NCI-H146 (cell line): ENCODE measurements around the gene DUS1L.
A peak's percentile ranks its signal among the peaks of the same experiment; 100 is the strongest.
"Not testable (repeated sequence)": the region's sequence is repeated elsewhere in the genome, so short reads cannot be mapped to it uniquely, and the experiment has no call there.

ENCODE experiments used
- DNase-seq: peaks from one replicate; lab custom pipeline; 2025; lab: John Stamatoyannopoulos, UW

Gene DUS1L

DNA sequence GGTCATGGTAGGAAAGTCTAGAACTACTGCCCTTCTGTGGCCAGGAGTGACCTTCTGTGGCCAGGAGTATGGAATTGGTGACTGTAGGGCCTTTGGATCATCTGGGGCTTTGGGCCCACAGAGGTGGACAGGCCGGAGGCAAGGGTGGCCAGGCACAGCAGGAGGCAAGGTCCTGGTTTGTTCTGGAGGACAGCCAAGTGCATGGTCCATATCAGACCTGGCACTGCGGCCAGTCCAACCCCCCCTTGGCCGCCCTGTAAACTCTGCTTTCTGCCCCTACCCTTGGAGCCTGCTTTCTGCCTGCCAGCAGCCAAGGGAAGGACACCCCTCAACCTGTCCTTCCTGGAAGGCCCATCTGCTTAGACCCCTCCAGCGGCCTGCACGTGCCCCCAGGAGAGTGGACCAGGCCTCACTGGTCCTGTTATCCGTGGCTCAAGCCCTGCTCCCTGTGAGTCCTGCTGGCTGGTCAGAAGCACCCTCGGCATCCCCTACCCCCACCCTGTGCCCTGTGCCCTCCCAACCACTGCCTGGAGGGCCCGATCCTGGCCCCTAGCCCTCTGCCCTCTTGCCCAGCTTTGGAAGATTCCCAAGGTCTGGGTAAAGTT is 25.8 kb downstream of the DUS1L start:
- DNase-seq, result no peak

DNA sequence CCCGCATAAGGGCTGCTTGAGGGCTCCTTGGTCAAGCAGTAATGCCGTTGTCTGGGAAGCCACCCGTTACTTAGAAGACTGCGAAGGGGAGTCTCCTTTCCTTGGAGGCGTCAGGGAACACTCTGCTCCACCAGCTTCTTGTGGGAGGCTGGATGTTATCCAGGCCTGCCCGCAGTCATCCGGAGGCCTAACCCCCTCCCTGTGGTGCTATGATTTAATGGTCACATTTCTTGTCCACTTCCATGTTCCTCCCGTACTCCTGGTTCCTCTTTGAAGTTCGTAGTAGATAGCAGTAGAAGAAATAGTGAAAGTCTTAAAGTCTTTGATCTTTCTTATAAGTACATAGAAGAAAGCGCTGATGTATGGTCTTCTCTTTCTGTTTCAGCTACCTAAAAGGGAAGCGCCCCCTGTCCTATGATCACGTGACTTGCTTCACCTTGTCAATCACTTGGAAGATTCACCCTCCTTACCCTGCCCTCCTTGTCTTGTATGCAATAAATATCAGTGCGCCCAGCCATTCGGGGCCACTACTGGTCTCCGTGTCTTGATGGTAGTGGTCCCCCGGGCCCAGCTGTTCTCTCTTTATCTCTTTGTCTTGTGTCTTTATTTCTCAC is 26.7 kb downstream of the DUS1L start:
- DNase-seq, result not testable (repeated sequence)

DNA sequence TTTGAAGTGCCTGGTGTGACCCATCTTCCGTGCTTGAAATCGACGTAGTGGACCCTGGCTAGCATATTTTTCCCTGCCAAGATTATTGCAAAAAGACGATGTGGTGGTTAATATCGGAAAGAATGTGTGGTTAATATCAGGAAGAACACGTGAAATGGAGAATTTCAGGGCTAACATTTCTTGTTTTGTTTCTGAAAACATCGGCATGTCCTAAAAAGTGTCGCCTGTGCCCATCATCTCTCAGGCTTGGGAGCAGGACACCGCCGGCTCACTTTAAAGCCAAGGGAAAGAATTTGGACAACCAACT is 27.8 kb downstream of the DUS1L start:
- no peak for DNase-seq

DNA sequence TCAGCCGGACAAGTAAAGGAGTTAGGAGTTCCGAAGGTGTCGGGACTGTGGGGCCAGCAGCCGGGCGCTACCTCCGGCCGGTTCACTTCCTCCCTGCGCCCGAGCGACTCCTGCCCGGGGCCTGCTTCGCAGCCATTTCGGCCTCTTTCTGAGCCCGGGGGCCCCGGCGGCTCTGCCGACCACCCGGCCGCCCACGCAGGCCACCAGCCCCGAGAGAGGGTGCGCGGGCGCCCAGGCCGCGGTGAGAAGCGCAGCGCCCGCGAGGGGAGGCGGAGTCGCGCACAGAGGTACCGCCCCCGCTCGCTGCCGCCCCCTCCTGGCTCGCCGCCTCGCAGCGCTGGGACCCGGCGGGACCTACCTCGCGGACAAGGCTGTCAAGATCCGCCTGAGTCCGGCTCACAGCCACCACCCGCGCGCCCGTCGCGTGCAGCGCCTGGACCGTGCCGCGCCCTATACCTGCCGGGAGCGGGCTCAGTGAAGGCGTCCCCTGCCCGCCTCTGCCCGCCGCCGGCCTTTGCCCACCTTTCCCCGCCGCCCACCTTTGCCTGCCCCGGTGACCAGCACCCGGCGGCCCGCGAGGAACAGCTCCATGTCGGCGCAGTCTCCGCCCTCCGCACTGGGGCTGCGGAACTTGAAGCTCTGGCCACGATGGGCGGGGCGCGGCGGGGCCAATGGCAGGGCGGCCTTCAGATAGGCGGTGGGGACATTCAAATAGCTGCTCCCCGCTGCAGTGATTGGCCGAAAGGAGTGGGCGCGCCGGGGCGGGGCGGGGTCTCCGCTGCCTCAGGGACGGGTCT is 28.3 kb downstream of the DUS1L start, which contains the start of gene DCXR:
TSS of gene DCXR (minus strand) at position 606 of the 797 bp plus-strand sequence. CDS start at position 591, 15 bp downstream.
- DNase-seq, result peak; percentile 97

DNA sequence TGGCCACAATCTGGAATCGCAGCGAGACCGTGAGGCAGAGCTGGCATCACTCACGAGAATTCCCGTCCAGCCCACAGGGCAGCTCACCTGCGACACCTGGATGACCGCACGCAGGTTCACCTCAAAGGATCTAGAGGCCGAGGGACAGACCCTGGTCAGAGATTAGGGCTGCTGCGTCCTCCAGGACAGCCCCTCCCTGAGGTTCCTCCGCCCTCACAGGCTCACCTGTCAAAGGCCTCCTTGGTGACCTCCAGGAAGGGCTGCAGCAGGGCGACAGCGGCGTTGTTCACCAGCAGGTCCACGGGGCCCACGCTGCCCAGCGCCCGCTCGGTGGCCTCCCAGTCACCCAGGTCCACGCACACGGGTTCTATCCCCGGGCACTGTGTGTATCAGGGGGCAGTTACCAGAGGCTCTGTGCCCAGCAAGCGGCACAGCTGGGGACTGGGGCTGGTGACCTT is 28.9 kb downstream of the DUS1L start:
- no peak for DNase-seq

DNA sequence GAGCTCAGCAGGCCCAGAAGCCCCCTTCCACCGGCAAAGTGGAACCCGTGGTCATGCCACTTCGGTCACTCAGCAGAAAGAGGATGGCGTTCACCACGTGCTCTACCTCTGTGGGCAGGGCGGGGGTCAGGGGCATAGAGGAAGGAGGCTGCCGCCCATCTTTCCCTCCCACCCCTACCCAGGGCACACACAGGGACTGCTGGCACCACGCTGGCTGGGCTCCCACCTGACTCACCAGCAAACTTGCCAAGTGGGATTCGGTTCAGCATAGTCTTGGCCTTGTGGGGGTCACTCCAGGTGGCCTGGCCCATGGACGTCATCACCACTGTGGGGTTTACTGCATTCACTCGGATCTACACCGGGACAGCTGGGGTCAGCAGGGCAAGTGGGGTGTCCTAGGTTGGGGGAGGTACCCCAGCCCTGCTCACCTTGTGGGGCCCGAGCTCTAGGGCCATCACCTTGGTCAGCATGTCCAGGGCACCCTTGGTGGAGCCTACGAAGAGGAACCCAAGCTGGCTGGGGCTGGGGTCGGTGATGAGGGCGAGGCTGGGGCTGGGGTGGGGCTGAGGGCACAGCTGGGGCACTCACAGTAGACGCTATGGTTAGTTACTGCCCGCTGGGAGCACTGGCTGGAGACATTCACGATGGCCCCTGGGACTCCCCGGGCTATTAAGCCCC is 29.5 kb downstream of the DUS1L start:
- no peak for DNase-seq

DNA sequence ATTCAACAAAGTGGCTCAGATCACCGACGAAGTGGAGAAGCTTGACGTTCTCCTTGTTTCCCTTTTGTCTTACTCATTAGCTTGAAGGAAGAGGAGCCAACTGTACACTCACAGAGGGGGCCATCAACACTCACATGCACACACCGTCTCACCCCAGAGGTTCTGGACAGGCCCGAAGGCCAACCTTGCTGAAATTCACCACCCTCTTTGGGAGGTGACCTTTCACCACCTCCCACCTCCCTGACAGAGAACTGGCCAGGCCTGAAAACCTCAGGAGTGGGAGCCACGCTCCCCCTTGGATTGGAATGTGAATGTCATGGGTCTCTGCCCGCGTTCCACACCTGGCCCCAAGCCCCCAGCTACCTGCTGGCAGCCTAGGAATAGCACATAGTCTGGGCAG is 30.1 kb downstream of the DUS1L start:
- no peak for DNase-seq

DNA sequence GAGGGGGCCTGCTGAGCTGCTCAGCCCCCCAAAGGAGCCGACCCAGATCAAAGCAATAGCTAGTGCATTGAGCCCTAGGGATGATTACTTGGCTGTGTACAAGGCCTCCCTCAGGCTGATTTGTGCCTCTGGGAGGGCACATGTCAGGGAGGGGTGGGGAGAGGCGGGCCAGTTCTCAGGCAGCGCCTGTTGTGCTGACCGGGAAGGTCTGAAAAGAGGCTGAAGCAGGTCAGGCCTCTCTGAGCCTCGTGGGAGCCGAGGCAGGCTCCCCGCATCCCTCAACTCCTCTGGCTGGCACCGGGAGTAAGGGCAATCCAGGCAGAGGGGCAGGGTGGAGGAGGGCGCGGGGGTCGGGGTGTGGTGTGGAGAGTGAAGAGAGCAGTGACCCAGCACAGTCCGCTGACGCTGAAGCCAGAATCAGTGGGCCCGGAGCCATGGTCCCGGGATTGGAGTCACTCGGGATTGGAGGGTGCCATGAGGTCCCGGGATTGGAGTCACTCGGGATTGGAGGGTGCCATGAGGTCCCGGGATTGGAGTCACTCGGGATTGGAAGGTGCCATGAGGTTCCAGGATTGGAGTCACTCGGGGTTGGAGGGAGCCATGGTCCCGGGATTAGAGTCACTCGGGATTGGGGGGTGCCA is 31.1 kb downstream of the DUS1L start:
- DNase-seq, result no peak

DNA sequence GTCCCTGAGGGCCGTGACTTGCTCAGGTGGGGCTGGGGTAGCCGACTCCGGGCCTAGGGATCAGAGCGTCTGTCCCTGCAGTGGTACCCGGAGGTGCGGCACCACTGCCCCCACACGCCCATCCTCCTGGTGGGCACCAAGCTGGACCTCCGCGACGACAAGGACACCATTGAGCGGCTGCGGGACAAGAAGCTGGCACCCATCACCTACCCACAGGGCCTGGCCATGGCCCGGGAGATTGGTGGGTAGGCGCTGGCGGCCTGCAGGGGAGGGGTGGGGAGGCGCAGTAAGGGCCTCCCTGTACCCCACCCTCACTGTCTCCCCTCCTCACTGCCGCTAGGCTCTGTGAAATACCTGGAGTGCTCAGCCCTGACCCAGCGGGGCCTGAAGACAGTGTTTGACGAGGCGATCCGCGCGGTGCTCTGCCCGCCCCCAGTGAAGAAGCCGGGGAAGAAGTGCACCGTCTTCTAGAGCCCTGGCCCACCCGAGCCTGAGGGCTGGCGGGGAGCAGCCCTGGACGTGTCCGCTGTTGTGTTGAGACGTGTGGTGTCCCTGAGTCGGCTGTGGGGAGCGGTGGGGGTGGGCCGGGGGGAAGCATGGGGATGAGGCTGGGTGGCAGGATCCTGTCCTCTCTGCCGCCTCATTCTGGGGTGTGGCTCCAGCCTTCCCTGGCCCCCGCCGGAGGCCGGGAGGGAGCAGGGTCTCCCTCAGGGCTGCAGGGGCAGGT is 32.1 kb downstream of the DUS1L start:
- no peak for DNase-seq

DNA sequence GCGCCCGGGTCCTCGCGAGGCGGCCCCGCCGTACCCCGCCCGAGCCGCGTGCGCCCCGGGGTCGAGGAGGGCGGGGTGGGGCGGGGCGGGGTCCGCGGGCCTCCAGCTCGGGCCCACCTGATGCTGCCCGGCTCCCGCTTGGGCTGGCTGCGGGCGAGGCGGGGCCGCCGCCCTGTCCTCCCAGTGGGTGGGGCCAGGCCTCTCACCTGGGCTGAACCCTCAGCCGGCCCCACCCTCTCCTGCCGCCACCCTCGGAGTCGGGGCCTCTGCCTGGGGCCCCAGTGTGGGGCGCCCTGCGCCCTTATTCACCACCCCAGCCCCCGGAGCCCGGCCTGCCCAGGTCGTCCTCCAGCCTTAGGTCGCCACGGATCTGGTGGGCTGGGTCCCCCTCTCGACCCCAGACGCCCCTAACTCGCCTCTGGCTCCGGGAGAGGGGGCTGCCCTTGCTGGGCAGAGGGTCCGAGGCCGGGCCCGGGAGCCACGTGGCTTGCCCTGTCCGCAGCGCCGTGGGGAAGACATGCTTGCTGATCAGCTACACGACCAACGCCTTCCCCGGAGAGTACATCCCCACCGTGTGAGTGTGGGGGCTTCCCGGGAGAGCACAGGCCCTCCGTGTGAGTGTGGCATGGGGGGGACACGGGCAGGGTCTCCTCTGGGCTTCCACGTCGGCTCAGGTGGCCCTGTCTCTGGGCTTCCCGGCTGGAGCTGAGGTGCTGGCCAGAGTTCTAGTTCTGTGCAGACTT is 33.5 kb downstream of the DUS1L start:
- DNase-seq, result peak; percentile 69

DNA sequence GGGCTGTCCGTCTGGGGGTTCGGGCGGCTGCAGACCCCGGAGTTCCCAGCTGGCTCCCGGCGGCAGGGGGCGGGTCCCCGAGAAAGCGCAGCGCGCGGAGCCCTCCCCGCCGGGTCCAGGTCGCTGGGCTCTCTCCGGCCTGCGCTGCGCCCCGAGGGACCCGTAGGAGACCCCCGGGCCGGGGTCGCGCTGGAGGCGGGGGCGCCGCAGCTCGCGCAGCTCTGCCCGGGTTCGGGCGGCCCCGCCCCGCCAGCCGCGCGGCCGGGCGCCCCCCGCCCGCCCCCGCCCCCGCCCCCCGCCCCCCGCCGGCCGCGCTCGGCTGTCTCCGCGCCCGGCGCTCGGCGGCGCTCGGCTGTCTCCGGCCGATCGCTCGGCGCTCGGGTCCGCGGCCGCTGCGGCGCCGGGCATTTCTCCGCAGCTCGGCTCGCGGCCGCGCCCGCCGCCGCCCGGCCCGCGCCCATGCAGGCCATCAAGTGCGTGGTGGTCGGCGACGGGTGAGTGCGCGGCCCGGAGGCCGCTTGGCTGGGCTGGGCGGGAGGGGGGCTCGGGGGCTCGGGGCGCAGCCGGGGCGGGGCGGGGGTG is 34.2 kb downstream of the DUS1L start, which contains the start of gene RAC3:
TSS of gene RAC3 (plus strand) at position 376 of the 582 bp plus-strand sequence. CDS start at position 460, 84 bp downstream.
- peak; percentile 50 for DNase-seq

DNA sequence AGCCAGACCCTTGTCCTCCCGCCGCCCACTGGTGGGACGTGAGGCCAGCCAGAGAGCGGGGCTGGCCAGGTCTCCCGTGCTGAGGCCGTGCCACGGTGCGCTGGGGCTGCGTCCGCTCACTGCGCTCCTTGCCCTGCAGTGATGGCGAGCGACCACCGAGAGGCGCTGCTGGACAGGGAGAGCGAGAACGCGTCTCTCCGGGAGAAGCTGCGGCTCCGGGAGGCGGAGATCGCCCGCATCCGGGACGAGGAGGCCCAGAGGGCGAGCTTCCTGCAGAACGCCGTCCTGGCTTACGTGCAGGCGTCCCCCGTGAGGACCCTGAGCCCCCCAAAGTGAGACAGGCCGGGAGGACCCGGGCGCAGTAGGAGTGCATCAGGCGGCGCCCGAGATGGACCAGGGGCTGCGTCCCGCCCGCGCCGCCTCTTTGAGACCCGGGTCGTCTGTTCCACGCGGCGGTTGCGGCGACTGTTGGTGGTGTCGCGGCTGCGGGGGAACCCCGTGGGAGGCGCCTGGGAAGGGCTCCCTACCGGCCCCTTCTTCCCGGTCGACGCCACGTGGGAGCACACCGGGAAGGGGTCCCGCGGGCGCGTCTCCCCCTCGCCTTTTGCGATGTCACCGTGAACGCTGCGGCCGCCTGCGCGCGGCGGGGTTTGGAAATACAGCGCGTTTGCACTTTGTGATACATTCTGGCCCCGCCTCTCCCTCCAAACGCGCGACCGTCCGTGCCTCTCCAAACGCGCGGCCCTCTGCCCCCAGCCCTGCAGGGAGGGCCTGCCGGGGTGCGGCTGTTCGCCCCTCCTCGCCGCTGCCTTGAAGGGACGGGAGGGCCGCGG is 34.9 kb downstream of the DUS1L start:
- peak; percentile 80 for DNase-seq

DNA sequence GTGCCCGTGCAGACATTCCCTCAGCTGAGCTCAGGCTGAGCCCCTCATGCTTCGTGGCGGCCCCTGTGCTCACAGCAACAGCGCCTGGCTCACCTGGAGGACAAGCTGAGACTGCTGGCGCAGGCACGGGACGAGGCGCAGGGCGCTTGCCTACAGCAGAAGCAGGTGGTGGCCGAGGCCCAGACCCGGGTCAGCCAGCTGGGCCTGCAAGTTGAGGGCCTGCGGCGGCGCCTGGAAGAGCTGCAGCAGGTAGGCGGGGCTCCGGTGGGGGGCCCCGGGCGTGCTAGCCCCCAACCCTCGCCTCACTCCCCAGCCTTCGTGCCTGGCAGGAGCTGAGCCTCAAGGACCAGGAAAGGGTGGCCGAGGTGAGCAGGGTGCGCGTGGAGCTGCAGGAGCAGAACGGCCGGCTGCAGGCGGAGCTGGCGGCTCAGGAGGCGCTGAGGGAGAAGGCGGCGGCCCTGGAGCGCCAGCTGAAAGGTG is 35.6 kb downstream of the DUS1L start:
- DNase-seq, result no peak

DNA sequence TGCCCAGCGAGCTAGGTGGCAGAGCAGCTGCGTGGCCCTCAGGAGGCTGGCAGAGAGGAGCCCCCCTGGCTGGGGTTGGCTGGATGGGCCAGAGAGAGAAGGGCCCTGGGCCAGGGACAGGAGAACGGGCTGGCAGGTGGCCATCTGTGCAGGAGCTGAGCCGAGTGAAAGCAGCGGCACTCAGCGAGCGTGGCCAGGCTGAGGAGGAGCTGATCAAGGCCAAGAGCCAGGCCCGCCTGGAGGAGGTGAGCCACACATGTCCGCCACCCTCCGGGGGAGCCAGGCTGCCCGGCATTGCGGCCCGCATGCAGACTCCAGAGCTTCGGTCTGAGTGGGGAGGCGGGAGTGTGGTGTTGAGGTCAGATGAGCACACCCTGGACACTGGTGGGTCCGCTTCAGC is 36.2 kb downstream of the DUS1L start:
- DNase-seq, result no peak

DNA sequence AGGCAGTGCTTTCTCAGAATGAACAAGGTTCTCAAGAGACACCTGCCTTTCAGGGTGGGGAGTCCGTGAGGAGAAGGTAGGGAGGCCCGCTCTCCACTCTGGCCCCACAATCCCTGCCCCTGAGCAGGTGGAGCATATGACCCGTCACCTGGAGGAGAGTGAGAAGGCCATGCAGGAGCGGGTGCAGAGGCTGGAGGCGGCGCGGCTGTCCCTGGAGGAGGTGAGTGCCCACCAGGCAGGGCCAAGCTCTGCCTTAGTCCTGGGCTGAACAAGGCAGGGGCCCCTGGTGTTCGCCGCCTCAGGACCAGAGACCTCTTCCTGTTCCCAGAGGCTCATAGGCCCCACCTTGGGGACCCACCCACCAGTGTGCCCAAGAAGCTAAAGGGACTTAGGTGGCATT is 36.6 kb downstream of the DUS1L start:
- DNase-seq, result no peak

DNA sequence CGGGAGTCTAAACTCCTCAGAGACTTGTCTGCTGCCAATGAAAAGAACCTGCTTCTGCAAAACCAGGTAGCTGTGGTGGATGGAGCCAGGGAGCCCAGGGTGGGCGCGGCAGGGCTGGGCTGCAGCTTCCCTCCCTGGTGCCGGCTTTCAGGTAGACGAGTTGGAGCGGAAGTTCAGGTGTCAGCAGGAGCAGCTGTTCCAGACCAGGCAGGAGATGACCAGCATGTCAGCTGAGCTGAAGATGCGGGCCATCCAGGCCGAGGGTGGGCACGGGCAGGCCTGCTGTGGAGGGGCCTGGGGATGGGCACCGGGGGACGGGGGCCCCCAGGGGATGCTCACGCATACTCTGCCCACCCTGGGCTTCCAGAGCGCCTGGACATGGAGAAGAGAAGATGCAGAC is 37.4 kb downstream of the DUS1L start:
- DNase-seq, result no peak

DNA sequence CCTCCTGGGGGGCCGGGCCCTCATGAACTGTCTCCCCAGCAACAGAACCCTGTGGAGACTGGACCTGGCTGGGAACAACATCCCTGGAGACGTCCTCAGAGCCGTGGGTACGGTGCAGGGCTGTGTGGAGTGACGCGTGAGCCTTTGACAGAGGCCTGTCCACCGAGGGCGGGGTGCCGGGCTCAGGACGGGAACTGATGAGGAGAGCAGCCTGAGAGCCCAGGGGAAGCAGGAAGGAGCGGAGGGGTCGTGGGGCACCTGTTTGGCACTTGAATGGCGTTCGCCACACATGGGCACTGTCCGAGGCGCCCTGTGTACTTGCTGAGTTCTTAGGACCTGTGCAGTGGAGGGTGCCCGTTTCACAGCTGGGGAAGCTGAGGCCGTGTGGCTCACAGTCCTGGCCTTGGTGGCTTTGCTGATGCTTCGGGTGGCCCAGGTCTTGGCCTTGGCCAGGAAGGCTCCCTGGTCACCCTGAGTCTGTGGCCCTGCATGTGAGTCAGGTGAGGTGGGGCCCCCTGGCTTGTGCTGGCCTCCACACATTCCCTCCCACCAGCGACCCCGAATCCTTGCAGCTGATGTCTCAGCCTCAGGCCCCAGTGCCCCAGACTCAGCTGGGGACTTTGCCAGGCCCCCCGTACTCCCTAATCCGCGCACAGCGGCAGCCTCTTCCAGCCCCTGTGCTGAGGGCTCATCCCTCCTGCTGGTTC is 40.0 kb downstream of the DUS1L start:
- DNase-seq, result no peak

DNA sequence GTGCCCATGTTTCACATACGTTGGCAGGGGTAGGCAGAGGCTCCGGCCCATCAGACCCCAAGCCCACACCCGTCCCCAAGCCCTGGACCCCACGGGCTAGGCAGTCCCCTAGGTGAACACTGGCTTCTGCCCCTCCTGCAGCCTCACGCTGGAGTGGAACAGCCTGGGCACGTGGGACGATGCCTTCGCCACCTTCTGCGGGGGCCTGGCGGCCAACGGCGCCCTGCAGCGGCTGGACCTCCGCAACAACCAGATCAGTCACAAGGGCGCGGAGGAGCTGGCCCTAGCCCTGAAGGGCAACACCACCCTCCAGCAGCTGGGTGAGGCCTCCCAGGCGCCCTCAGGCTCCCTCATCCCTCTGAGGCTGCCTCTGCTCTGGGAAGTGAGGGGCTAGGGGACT is 40.7 kb downstream of the DUS1L start:
- no peak for DNase-seq
